Activated CD4-positive, alpha-beta T cell treated with anti-CD3 and anti-CD28 coated beads for 48 hours (primary cell): ENCODE measurements around the gene TRPM5.

Experiments
- DNase-seq: peaks from one replicate; pipeline ENCODE4 v3.0.0-alpha.2; 2020

TRPM5 gene

DNA sequence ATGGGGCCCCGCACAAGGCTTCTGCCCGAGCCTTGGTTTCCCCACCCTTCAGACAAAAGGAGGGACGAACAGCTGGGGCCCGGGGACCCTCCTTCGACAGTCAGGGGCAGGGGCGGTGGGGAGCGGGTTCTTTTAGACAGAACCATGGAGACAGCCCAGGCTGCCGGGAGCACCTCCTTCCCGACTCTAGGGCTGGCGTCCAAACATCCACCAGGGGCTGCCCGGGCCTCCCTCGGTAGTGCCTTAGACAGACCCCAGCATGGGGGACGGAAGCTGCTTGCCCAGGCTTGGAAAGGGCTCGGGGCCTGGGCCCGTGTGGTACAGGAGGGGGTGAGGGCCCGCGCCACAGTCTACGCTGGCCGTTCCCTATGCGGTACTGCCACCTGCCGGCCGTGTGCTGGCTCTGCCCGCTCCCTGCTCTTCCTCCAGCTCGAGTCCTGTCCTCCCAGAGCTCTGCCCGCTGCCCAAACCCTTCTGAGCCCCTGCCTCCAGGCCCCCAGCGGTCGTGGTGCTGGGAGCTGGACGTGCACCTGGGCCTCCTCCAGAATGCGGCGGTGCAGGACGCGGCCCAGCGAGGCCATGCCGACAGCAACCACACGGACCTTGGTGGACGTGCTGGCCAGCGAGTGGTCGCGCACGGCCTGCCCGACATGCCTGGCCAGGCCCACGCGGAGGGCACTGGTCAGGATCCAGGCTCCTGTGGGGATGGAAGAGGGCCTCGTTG is 23.6 kb downstream of the TRPM5 start:
- peak; percentile 83 for DNase-seq

DNA sequence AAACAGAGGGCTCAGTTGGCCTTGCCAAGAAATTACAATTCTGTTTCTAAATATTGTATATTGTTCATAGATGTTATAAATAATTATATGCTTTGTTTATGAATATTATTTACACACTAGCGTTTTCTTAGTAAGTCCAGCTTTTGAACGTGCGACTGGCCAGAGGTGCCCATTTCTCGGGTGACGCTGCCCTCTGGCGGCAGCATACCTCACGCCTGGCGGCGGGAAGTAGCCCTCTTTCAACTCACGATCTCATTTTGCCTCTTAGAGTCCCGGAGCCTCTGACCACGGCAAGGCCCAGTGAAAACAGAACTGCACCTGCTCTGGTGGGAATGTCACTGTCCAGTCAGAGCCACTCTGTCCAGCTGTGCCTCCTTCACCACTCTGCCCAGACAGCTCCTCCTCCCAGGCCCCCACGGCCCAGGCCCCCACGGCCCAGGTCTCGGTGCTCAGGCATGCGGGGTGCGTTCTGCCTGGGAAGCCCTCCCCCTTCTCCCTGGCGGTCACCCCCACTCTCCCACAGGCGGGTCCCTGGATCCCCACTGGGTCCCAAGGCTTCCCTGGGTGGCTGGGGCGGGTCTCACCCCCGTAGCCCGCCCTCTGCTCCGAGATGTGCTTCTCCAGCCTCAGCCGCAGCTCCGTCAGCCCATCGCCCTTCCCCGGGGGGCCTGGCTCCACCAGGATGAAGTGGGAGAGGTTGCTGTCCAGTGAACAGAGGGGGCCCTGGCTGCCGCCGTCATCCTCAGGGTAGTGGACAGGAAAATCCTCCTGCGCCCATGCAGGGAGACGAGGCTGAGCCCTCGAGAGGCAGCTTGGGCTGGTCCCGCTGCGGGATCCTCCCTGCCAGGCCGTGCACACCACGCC is 24.4 kb downstream of the TRPM5 start:
- peak; percentile 76 for DNase-seq

DNA sequence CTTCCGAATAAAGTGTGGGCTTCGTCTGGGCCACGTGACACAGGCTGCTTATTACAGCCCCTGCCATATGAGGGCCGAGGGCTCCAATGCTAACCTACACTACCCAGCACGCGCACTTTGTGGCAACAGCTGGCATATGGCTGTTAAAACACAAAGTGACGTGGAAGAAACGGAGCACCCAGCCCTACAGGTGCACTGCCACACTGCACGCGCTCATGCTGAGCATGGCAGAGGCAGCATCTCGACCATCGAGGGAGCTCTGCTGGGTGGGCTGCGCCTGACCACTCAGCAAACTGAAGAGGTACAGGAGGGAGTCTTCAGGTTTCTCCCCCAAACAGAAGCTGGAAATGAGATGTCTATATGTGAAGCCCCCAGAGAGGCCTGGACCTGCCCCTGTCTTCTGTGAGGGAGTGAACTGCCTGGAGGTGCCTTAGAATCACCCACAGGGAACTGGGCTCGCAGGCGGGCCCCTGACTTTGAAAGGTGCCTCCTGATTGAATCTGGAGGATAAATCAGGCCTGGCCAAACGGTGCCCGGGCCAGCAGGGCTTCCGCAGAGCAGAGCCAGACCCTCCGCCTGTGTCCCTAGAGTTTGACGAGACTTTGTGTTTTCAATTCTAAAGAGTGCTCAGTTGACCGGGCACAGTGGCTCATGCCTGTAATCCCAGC is 25.5 kb downstream of the TRPM5 start:
- no peak for DNase-seq

DNA sequence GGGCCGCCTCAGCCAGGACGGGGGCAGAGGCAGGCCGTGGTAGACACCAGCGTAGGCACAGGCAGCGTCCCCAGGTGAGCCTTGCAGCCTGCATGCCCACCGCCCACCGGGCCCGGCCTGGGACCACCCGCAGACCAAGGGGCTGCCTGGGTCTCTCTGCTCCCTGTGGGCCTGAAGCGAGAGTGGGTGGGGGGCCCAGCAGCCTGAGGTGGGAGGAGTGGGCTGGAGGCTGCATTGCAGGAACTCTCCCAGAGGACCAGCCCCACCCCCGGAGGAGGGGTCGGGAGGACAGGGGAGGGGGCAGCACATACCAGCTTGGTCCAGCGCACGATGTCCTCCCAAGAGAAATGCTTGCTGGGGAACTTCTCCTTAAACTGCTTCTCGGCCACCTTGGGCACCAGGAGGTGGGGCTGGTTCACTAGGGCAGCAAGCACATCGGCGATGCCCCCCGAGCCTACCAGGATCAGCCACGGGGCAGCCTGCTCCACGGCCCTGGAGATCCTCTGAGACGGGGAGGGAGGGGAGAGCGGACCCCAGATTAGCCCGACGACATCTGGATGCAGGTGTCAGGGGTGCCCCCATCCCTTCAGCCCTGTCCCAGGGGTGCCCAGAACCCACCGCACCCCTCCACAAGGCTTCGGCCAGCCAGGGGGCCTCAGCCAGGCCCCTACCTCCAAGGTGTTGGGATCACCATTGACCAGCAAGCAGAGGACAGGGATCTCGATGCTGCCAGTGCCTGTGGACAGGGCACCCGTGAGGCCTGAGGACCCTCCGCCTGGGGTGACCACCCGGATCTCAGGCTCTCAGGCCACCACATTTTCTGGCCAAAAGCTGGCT is 26.2 kb downstream of the TRPM5 start:
- no peak for DNase-seq

DNA sequence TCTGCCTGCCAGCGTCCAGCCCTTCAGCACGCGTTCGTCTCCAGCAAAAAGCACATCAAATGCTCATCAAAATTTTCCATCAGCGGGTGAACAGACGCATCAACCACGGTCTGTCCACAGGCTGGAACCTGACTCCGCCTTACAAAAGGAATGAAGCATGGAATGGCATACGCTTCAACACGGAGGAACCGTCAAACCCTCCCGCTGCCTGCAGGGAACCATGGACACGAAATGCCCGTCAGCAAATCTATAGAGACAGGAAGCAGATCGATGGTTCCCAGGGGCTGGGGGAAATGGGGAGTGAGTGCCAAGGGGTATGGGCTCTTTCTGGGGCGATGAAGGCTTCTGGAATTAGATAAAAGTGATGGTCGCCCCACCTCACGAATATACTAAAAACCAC is 27.5 kb downstream of the TRPM5 start:
- no peak for DNase-seq

- DNase-seq: no peak
These were observed 28.5 kb downstream of the TRPM5 start for GRCh38 chr11:2415601-2416380.

DNA sequence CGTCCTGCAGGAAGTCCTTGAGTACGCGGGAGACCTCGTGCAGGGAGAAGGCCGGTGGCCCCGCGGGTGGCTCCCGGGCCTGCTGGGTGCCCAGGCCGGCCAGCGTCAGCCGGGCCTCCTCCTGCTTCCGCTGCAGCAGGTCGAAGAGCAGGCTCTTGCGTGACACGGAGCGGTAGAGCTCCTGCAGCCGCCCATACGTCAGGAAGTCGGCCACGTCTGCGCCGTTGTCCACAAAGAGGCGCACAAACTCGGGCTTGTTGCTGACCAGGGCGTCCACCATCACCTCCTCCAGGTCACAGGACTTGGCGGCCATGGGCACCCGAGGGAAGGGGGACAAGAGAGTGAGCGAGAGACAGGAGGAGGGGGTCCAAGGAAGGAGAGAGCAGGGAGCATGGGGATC is 29.1 kb downstream of the TRPM5 start:
- no peak for DNase-seq

DNA sequence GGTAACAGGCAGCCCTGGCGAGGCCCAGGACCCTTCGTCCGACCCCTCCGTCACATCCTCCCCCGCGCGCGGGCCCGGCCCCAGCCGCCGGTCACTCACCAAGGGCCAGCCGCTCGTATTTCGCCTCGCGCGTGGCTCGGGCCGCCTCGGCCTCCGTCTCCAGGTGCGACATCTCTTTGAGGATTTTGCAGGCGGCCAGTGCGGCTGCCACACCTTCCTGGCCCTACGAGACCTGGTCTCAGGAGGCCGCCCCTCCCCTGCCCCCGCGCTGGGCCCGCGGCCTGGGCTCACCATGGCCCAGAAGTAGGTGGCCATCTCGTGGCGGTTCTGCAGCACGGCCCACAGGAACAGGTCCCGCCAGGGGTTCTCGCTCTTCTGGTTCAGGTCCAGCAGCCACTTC is 29.7 kb downstream of the TRPM5 start:
- no peak for DNase-seq

- no peak for DNase-seq
These were observed 30.4 kb downstream of the TRPM5 start for GRCh38 chr11:2413742-2414579.

- no peak for DNase-seq
These were observed 32.0 kb downstream of the TRPM5 start for GRCh38 chr11:2412323-2412722.

GRCh38 chr11:2411446-2412305 is 32.6 kb downstream of the TRPM5 start:
- DNase-seq: no peak

DNA sequence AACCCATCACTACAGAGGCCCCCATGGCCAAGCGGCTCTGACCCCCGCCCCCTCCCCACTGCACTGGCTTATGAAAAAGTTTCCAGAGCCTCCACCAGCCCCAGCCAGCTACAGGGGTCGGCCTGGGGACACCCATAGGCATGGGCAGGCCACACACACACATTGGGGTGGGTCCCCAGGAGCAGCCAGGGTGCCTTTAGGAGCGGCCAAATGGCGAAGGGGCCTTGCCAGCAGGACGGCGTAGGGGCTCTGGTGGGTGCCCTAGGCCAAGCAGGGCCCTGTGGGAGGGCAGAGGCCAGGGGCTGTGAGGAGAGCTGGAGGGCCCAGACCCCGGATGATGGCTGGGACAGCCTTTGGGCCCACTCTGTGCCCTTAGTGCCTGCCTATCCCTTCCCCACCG is 33.7 kb downstream of the TRPM5 start:
- DNase-seq: no peak

DNA sequence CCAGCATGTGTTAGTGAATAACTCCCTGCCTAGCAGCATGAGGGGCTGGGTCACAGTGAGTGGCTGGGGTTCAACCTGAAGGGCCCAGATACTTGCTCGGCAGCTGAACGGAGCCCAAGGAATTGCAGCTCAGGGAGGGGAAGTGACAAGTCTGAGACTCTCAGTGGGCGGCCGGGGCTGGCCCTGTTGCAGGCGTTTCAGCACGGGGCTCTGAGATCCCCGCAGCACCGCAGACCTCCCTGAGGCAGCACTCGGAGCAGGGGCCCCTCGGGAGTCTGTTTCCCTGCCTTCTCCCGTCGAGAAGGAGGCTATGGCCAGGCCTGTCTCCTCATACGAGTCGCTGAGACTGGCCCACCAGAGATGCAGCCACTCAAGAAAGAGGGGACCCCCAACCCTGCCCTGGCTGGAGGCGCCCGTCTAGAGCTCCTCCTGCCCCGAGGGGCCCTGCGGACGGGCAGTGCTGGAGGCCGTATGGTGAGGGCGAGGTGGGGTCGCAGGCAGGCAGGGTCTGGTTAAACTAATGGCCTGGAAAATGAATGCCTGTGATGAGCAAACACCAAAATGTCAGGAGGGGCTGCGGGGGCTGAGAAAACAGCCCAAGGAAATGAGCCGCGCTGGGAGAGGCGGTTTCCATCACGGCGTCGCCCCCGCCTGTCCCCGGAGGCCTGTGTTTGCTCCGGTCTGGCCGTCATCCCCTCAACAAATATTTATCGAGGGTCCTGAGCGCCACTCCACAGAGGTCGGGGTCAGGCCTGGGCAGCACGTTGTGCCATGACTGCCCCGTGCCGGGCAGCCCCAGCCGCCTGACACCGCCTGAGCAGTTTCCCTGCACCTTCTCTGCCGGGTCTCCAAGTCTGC is 34.5 kb downstream of the TRPM5 start:
- DNase-seq: no peak

DNA sequence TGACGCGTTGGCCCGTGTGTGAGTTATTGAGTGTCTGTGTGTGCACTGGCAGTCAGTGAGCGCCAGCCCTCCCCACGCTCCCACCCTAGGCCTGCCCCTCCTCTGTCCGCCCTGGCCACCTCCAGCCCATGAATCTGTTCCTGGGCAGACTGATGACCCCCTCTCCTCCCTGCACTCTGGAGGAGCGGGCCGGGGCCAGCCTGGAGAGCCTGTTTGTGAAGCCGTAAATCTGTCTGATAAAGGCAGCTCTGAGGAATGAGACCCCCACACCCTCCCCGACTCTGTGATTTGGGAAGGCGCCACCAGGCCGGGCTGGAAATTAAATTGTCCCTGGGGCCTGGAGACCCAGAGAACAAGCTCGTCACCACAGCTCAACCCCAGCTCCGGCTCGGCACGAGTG is 35.2 kb downstream of the TRPM5 start:
- DNase-seq: no peak

DNA sequence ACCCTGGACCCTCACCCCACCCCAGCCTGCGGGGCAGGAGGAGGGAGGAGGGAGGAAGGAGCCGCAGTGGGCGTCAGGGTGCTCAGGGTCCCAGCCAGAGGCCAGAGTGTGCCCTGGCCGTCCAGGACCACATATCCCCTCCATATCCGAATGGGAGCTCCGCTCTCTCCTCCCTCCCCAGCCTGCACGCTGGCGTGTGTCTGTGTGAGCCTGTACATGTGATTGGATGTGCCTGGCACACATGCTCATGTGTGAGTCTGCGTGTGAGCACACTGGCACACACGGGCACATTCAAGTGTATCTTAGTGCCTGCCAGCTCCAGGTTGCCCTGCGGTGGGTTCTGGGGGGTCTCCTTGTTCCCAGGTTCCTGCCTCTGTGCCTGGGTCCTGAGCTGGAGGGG is 35.6 kb downstream of the TRPM5 start:
- no peak for DNase-seq

GRCh38 chr11:2406878-2407410 is 37.4 kb downstream of the TRPM5 start:
- no peak for DNase-seq

GRCh38 chr11:2406451-2406850 is 37.9 kb downstream of the TRPM5 start:
- no peak for DNase-seq

GRCh38 chr11:2404735-2405196 is 39.5 kb downstream of the TRPM5 start:
- DNase-seq: no peak
